GM19455 (cell line): Measurements from ENCODE around the gene IFNA10.
"Not testable (repeated sequence)": the region's sequence is repeated elsewhere in the genome, so short reads cannot be mapped to it uniquely, and the experiment has no call there.

Experiments
- ATAC-seq: cut with Tn5 transposase; IDR thresholded peaks from one replicate; pipeline ENCODE4 v1.9.1; 2021; ENCODE audit not compliant: unreplicated experiment

The IFNA10 gene

DNA sequence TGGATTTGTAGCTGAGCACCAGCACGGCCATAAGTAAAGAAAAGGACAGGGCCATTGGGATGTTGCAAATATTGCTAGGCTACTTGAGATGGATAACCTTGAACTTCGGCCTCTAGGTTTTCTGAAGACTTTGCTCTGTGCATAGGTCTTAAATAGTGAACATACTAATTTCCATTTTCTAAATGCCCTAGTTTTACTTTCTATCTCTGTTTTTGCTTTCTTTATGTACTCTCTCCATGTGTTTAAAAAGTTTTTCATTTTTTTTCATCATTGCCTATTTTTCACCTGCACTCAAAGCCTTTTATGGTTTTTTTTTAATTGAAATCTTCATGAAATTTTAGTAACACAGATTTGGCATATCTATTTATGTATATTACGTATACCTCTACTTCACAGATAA lies at the start of gene IFNA10:
IFNA10 (minus strand) TSS at position 101 of the 400 bp plus-strand sequence; CDS start at position 55, 46 bp downstream.
- not testable (repeated sequence) for ATAC-seq

DNA sequence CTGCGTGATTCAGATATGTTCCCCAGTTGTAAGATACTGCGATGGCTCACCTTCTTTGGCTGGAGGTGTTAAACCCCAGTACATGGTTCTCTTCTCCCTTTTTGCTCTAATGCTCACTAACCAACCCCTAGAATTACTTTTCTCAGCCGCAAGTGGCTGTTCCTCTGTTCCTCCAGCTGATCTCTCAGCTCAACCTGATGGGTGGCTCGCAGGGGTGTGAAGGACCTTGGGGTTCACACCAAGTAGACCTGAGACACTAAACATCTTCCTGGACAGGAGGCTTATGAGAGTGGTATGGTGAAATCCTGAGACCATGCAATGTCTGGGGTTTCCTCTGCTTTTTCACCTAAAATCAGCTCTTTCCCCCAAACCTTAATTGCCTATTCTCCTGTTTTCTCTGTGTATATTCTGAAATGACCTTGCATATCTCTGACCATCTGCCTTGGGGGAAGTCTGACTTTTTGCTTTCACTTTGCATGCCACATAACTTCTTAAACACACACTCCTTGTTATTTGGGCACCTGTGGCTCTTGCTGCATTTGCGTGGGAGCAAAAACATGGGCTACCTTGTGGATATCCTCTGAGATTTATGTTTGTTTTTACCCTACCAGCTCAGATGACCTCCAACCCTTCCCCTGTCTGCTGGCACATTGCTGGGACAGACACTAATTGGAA lies 48.7 kb upstream of the IFNA10 start:
- no peak for ATAC-seq

DNA sequence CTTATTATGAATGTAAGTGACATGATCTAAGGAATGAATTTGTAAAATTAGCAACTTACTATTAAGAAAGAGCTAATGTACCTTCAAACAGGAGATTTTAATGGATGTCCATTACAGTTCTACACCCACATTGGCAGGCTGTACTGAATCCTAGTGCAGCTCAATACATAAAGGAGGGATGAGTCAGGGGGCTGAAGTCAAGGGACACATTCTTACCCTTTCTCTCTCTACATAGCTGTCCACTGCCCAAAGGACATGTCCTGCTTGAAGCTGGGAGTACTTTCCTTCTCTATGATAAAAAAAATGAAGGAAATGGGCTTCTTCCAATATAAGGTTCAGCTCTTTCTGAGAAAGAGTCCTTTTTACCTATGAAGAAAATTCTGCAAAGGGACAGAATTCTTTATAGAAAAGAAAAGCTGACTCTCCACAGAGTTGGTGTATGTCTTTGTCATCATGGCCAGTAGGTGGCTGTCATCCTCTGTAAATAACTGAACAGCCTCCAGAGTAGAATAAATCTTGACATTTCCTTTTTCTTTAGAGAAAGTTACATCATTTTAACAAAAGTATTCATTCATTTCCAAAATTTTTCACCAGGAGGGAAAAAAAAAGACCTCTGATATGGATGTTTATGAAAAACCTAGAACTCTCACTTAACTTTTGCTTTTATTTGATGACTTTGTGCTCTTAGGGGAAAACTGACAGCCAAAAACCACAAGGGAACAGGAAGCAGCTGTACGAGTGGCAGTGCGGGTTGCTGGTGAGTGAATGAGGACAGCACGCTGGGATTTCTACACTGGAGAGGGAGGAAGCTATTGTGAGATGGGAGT lies 46.0 kb upstream of the IFNA10 start:
- ATAC-seq = peak; percentile 69

DNA sequence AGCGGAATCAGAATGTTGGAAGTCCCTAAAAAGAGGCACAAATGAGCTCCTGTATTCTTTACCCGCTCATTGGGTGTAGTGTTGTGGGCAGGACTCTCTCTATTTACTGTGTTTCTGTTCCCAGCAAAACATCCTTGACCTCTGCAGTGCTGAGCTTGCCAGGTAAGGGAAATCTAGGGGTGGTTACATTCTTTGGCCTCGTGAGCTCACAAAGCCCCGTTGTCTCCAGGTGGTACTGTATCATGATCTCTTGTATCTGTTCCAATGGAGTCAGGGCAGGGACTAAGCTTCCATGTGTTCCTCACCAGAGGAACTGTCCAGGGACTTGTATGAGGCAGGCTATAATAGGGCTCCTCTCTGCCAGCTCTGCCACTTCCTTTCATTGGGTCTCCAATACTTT lies 44.7 kb upstream of the IFNA10 start:
- ATAC-seq = no peak

DNA sequence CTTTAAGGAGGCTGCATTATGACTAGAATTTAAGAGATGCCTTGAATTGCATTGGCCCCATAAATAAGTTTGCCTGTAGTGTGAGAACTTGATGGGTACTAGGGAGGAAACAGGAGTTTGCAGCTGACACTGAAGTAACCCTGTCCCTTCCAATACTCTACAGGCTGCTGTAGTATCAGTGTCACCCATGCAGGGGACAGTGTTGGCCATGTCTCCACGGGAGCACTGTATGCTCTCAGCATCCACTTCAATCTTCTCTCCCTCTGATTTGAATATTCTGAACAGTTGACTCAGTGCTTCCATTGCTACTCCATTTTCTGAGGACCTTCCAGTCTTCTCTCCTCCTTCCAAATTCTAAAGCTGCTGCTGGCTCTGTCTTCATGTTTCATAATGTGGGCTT lies 44.2 kb upstream of the IFNA10 start:
- no peak for ATAC-seq

DNA sequence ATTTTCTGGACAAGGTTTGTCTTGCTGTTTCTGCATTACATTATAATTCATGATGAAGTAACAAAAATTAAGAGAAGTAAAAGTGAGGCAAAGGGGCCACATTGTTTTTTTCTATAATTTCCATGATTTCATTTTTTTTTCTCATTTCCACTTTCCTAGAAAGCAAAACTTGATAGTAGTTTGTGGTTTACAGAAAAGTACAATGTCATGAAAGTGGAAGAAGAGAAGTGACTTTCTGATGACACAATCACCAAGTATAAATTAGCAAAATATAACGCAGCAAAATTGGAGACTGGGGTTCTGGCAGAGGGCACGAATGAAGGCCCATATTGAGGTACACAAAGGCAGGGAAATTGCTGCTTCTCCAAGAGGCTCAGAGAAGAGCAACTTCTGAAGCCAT lies 37.9 kb upstream of the IFNA10 start:
- no peak for ATAC-seq

DNA sequence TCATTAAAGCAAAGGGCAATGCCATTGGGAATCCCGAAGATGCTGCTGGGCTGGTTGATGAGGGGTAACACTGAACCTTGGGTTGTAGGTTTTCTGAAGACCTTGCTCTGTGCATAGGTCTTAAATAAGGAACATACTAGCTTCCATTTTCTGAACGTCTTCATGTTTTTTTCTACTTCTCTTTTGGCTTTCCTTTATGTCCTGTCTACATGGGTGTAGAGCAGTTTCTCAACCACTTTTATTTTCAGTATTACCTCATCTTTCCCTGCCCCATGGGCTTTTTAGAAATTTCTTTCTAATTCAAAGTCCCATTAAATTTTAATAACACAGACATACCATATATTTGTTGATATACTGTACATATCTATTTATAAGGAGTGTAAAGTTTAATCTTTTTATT lies 33.0 kb upstream of the IFNA10 start, which contains the start of gene IFNA14:
IFNA14 (minus strand) TSS at position 95 of the 400 bp plus-strand sequence; CDS start at position 25, 70 bp downstream.
- no peak for ATAC-seq

DNA sequence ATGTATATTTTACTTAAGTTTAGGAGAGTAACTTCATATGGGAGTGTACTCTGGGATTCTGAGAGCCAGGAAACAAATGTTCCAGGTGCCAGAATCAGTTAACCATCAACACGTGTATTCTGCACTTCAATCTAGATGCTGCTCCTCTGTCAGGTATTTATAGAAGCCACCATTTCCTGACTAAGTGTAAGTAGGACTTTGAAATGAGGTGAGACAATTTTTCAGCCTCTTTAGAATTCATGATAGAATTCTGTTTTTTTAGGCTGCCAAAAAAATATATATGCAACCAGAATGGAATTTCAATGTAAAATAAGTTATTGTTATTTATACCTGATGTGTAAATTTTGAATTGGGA lies 29.4 kb upstream of the IFNA10 start:
- ATAC-seq = not testable (repeated sequence)

DNA sequence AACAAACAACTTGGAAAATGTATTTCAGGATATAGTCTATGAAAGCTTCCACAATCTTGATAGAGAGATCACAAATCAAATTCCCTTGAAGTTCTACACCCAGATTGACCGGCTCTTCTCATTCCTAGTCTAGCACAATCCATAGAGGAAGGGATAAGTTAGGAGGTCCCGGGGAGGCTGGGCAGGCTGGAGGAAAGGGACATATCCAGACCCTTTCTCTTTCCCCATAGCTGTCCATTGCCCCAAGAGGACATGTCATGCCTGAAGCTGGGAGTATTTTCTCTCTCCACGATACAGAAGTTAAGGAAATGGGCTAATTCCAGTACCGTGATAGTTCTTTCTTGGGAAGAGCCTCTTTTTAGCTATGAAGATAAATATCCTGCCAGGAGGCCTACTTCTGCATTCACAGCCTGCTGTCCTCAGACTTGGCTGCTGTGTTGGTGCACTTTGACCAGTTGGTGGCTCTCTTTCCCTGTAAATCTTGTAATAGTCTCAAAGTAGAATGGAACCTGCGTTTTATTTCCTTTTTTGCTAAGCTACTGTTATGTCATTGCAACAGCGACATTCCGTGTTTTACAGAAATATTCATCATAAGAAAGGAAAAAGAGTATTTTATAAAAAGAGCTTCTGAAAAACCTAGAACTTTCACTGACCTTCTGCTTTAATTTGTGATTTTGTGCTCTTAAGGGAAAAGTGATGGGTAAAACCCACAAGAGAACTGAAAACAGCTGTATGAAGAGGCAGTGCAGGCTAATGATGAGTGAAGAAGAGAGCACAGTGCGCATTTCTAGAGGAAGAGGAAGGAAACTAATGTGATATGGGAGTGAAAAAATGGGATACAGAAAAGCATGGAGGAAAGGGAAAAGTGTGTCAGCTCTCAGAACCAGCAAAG lies 28.8 kb upstream of the IFNA10 start:
- peak; percentile 74 for ATAC-seq

DNA sequence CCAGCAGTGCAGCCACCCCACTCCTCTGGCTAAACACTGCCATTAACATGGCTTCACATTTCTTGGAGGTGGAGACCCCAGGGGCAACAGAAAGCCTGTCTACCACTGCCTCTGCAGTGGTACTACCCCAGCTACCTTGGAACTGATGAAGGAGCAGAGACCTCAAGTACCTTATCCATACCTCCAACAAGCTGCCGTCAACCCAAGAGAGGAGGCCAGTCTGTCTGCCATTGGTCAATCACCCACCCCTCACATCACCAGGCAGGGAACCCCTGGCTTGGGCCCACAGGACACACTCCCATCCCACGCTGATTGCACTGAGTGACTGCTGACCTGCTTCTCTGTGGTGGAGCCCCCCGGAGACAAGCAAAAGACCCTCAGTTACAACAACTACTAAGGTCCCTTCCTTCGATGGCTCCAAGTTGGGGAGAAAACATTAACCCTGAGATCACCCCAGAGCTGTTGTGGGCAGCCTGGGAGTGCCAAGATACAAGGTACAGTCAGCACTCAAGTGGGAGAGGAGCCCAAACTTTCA lies 27.3 kb upstream of the IFNA10 start:
- ATAC-seq = no peak

DNA sequence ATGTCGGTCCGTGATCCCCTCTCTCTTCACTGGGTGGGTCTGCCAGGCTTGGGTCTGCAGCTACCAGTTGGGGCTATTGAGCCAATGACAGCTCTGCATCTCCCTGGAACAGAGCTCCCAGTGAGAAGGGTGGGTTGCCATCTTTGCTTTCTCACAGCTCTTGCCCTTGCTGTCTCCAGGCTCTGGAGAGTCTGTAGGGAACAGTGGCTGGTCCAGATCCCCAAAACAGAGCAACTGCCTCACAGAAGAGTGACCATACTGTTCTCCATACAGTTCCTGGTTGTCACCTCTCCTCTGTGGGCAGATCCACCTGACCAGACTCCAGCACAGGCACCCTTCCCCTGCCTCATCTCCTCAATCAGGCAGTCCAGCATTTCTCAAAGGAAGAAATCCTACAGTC lies 26.3 kb upstream of the IFNA10 start:
- ATAC-seq = no peak

DNA sequence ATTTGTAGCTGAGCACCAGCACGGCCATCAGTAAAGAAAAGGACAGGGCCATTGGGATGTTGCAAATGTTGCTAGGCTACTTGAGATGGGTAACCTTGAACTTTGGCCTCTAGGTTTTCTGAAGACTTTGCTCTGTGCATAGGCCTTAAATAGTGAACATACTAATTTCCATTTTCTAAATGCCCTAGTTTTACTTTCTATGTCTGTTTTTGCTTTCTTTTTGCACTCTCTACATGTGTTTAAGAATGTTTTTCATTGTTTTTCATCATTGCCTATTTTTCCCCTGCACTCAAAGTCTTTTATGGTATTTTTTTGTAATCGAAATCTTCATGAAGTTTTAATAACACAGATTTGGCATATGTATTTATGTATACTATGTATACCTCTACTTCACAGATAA lies 21.2 kb upstream of the IFNA10 start, which contains the start of gene IFNA17:
IFNA17 (minus strand) TSS at position 101 of the 400 bp plus-strand sequence; CDS start at position 52, 49 bp downstream.
- no peak for ATAC-seq

DNA sequence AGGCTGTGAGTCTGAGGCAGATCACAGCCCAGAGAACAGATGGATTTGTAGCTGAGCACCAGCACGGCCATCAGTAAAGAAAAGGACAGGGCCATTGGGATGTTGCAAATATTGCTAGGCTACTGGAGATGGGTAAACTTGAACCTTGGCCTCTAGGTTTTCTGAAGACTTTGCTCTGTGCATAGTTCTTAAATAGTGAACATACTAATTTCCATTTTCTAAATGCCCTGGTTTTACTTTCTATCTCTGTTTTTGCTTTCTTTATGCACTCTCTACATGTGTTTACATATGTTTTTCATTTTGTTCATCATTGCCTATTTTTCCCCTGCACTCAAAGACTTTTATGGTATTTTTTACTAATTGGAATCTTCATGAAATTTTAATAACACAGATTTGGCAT lies 10.3 kb upstream of the IFNA10 start, which contains the start of gene IFNA16:
IFNA16 (minus strand) TSS at position 101 of the 400 bp plus-strand sequence; CDS start at position 95, 6 bp downstream.
- not testable (repeated sequence) for ATAC-seq

DNA sequence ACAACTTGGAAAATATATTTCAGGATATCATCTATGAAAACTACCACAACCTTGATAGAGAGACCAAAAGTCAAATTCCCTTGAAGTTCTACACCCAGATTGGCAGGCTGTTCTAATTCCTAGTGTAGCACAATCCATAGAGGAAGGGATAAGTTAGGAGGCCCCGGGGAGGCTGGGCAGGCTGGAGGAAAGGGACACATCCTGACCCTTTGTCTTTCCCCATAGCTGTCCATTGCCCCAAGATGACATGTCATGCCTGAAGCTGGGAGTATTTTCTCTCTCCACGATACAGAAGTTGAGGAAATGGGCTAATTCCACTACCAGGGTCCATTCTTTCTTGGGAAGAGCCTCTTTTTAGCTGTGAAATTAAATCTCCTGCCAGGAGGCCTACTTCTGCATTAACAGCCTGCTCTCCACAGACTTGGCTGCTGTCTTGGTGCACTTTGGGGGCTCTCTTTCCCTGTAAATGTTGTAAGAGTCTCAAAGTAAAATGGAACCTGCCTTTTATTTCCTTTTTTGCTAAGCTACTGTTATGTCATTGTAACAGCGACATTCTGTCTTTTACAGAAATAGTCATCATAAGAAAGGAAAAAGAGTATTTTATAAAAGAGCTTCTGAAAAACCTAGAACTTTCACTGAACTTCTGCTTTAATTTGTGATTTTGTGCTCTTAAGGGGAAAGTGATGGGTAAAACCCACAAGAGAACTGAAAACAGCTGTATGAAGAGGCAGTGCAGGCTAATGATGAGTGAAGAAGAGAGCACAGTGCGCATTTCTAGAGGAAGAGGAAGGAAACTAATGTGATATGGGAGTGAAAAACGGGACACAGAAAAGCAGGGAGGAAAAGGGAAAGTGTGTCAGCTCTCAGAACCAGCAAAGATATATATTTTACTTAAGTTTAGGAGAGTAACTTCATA lies 6.7 kb upstream of the IFNA10 start:
- ATAC-seq = peak; percentile 61

DNA sequence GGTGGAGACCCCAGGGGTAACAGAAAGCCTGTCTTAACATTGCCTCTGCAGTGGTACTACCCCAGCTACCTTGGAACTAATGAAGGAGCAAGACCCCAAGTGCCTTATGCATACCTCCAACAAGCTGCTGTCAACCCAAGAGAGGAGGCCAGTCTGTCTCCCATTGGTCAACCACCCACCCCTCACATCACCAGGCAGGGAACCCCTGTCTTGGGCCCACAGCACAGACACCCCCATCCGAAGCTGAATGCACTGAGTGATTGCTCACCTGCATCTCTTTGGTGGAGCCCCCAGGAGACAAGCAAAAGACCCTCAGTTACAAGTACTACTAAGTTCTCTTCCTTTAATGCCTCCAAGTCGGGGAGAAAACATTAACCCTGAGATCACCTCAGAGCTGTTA lies 5.2 kb upstream of the IFNA10 start:
- ATAC-seq = not testable (repeated sequence)

DNA sequence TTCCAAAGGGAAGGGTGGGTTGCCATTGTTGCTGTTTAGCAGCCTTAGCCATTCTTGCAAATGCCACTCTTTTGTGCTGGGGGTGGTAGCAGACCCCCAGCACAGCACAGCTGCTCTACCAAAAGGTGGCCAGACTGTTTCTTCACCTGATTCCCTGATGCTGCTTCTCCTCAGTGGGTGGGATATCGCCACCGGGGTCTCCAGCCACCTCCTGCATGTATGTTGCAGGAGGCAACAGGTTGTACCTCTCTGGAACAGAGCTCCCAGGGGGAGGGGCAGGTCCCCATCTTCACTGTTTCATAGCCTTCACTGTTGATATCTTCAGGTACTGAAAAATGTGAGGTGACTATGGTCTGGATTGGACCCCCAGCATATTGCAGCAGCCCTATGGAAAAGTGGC lies 3.8 kb upstream of the IFNA10 start:
- ATAC-seq = not testable (repeated sequence)

DNA sequence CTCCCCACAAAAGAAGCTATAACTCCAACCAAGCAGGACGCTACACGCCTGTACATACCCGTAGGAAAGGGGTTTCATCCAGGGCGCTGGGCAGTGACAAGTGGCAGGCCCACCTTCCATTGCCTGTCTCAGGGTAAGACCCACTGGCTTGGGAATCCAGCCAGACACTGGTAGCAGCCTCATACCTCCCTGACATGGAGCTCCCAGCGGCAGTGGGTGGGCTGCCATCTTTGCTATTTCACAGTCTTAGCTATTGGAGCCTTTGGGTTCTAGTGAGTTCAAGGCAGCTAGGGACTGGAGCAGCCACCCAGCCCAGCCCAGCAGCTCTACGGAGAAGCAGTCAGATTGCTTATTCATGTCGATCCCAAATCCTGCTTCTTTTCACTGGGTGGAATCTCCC lies 3.4 kb upstream of the IFNA10 start:
- ATAC-seq = no peak

DNA sequence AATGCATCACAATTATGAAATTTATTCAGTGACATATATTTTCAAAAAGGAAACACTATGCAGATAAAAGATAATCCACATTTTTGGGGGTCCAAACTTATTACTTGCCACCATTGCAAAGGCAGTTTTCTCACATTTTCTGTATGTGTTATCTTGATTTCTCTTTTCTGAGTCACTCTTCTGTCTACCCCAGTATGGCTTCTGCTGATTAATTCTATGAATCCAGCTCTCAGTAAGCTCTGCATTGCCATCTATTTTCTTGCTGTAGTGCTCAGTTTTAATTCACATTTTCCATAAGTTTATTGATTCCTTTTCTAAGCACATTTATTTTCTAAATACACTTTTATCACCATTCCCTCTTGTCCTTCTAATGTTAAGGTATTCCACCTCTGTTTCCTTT lies 1.7 kb downstream of the IFNA10 start:
- ATAC-seq = no peak

DNA sequence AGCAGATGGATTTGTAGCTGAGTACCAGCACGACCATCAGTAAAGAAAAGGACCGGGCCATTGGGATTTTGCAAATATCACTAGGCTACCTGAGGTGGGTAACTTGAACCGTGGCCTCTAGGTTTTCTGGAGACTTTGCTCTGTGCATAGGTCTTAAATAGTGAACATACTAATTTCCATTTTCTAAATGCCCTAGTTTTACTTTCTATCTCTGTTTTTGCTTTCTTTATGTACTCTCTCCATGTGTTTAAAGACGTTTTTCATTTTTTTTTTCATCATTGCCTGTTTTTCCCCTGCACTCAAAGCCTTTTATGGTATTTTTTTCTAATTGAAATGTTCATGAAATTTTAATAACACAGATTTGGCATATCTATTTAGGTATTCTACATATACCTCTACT lies 4.8 kb downstream of the IFNA10 start, which contains the start of gene IFNA7:
IFNA7 (minus strand) TSS at position 101 of the 400 bp plus-strand sequence; CDS start at position 61, 40 bp downstream.
- ATAC-seq = not testable (repeated sequence)
